HG02798 (cell line): ENCODE results near the gene TREML2.
"Not testable (repeated sequence)": the region's sequence is repeated elsewhere in the genome, so short reads cannot be mapped to it uniquely, and the experiment has no call there.

Experiments
- ATAC-seq: cut with Tn5 transposase; IDR thresholded peaks from one replicate; pipeline ENCODE4 v1.9.1; 2021; ENCODE audit warnings: mild to moderate bottlenecking; ENCODE audit not compliant: unreplicated experiment, poor library complexity

TREML2 gene

GRCh38 chr6:41200901-41201763, at the start of gene TREML2:
TSS of gene TREML2 (minus strand) at chr6:41201149. CDS start at chr6:41201008, 141 bp downstream.
- no peak for ATAC-seq

GRCh38 chr6:41247882-41248705, 47.1 kb upstream of the TREML2 start:
- no peak for ATAC-seq

GRCh38 chr6:41247288-41247865, 46.4 kb upstream of the TREML2 start:
- ATAC-seq = no peak

- not testable (repeated sequence) for ATAC-seq
Measured at GRCh38 chr6:41246529-41246928, 45.6 kb upstream of the TREML2 start.

GRCh38 chr6:41239467-41240159, 38.7 kb upstream of the TREML2 start:
- no peak for ATAC-seq

- no peak for ATAC-seq
Measured at GRCh38 chr6:41237128-41237527, 36.2 kb upstream of the TREML2 start.

- ATAC-seq = no peak
Measured at GRCh38 chr6:41236276-41236675, 35.3 kb upstream of the TREML2 start.

GRCh38 chr6:41232667-41233066, 31.7 kb upstream of the TREML2 start:
- ATAC-seq = no peak

GRCh38 chr6:41231246-41231645, 30.3 kb upstream of the TREML2 start:
- ATAC-seq = no peak

- no peak for ATAC-seq
Measured at GRCh38 chr6:41229721-41230120, 28.8 kb upstream of the TREML2 start.

- ATAC-seq = no peak
Measured at GRCh38 chr6:41228616-41229015, 27.7 kb upstream of the TREML2 start.

GRCh38 chr6:41228096-41228495, 27.1 kb upstream of the TREML2 start, which contains the start of gene TREML4:
TSS of gene TREML4 (plus strand) at chr6:41228349. CDS start at chr6:41228428, 79 bp downstream.
- no peak for ATAC-seq

- ATAC-seq = no peak
Measured at GRCh38 chr6:41226752-41227151, 25.8 kb upstream of the TREML2 start.

- no peak for ATAC-seq
Measured at GRCh38 chr6:41224800-41225199, 23.9 kb upstream of the TREML2 start.

- ATAC-seq = no peak
Measured at GRCh38 chr6:41222513-41222912, 21.6 kb upstream of the TREML2 start.

GRCh38 chr6:41222045-41222444, 21.1 kb upstream of the TREML2 start:
- no peak for ATAC-seq

GRCh38 chr6:41216616-41217015, 15.7 kb upstream of the TREML2 start:
- no peak for ATAC-seq

GRCh38 chr6:41215777-41216176, 14.8 kb upstream of the TREML2 start:
- ATAC-seq = no peak

GRCh38 chr6:41214559-41215238, 13.8 kb upstream of the TREML2 start:
- ATAC-seq = no peak
